Measurements from ENCODE around the gene CMYA5.

GRCh38 chr5:79800979-79801827 lies 111.6 kb downstream of the CMYA5 start:
- no peak for TF ChIP-seq CTCF (conservative IDR thresholded peaks at IDR 0.05; ENCODE audit: low read length)
- TF ChIP-seq EZH2phosphoT487 (IDR thresholded peaks at IDR 0.05; ENCODE audit: borderline replicate concordance, low read depth, low read length): no peak
